ENCODE measurements around the gene IFT88. TPM values are rescaled to one million over a fixed set of nuclear protein-coding genes. Genes with fewer than 3 reads are reported as not detected.

The IFT88 gene
- total RNA-seq (2021; fragmentation: NEBNext Ultra II Directional; extraction: Animal tissue kit (Norgen Biotek cat#: 25700)), result 1 to 10 TPM; 8.2 to 9.5 (median 9.0) TPM
- long read RNA-seq, partial matches to known transcripts, result 6 of 16 reads
- long read RNA-seq, other reads (novel, unspliced or antisense), result 7 of 16 reads

- Mint-ChIP-seq H3K27ac (peak within 1 kb of the TSS; percentile 94), H3K4me1 (ENCODE audit: low read depth) (peaks cover 24% of the 10 kb centered on the region), H3K4me3 (peak within 1 kb of the TSS; percentile 90), H3K36me3 (ENCODE audit: low read depth) (peaks cover 14% of the 10 kb centered on the region), H3K27me3 (ENCODE audit: insufficient read depth) (peaks cover 3% of the 10 kb centered on the region), H3K9me3 (peaks cover 25% of the 10 kb centered on the region)
- DNase-seq, result peak; percentile 87
- peak; percentile 51 for TF ChIP-seq CTCF (IDR thresholded peaks at IDR 0.05)
Measured at GRCh38 chr13:20566898-20567874, at the start of gene IFT88. Gene IFT88, plus strand, starts transcription at chr13:20567157. Its CDS starts 7,229 bp downstream, at chr13:20574386.

GRCh38 chr13:20518660-20519100 is 48.3 kb upstream of the IFT88 start:
- Mint-ChIP-seq H3K4me3 (no peak overlapping the region), H3K27me3 (ENCODE audit: insufficient read depth) (no peaks in the 10 kb centered on the region; the same call in none of the 2 replicates), H3K9me3 (no peaks in the 10 kb centered on the region), H3K27ac (no peak overlapping the region), H3K36me3 (ENCODE audit: low read depth) (peaks cover 14% of the 10 kb centered on the region), H3K4me1 (ENCODE audit: low read depth) (peaks cover 6% of the 10 kb centered on the region)
- no peak for DNase-seq
- no peak for TF ChIP-seq CTCF (IDR thresholded peaks at IDR 0.05)

- Mint-ChIP-seq H3K9me3 (no peaks in the 10 kb centered on the region), H3K4me3 (no peak overlapping the region), H3K4me1 (ENCODE audit: low read depth) (peaks cover 8% of the 10 kb centered on the region), H3K36me3 (ENCODE audit: low read depth) (peaks cover 14% of the 10 kb centered on the region), H3K27me3 (ENCODE audit: insufficient read depth) (no peaks in the 10 kb centered on the region; the same call in none of the 2 replicates), H3K27ac (no peak overlapping the region)
- TF ChIP-seq CTCF (IDR thresholded peaks at IDR 0.05), result no peak
- no peak for DNase-seq
Measured at GRCh38 chr13:20519875-20520274, 47.1 kb upstream of the IFT88 start.

- no peak for DNase-seq
- Mint-ChIP-seq H3K36me3 (ENCODE audit: low read depth) (peaks cover 14% of the 10 kb centered on the region), H3K27ac (no peak overlapping the region), H3K4me1 (ENCODE audit: low read depth) (peaks cover 14% of the 10 kb centered on the region), H3K27me3 (ENCODE audit: insufficient read depth) (no peaks in the 10 kb centered on the region; the same call in none of the 2 replicates), H3K9me3 (no peaks in the 10 kb centered on the region), H3K4me3 (no peak overlapping the region)
- TF ChIP-seq CTCF (IDR thresholded peaks at IDR 0.05), result no peak
Measured at GRCh38 chr13:20521364-20522115, 45.4 kb upstream of the IFT88 start.

- no peak for TF ChIP-seq CTCF (IDR thresholded peaks at IDR 0.05)
- no peaks in the 10 kb centered on the region; the same call in none of the 2 replicates for H3K27me3 Mint-ChIP-seq (ENCODE audit: insufficient read depth)
- H3K27ac Mint-ChIP-seq, result peak overlapping the region; percentile 46
- DNase-seq, result no peak
- peaks cover 28% of the 10 kb centered on the region for H3K4me1 Mint-ChIP-seq (ENCODE audit: low read depth)
- peak overlapping the region; percentile 92 for H3K4me3 Mint-ChIP-seq
- no peaks in the 10 kb centered on the region for H3K9me3 Mint-ChIP-seq
- H3K36me3 Mint-ChIP-seq (ENCODE audit: low read depth), result peaks cover 1% of the 10 kb centered on the region; the same call in 1 of the 2 replicates
Measured at GRCh38 chr13:20525144-20525600, 41.8 kb upstream of the IFT88 start.
